Mucosa of descending colon (tissue), 3 donors: ENCODE results near the gene ESR2. TPM values are rescaled to one million over a fixed set of nuclear protein-coding genes. Genes with fewer than 3 reads are reported as not detected.

Experiments used
- ATAC-seq: fragments of 200-7000 bp; cut with Tn5 transposase; one replicate; pipeline ENCODE4 v1.9.1; 2020; ENCODE audit warnings: mild to moderate bottlenecking, moderate library complexity
- DNase-seq, 3 donors: peaks; one replicate each; pipeline ENCODE4 v3.0.0-alpha.2; 2020
- H3K36me3 ChIP-seq: fragments of 200-600 bp; one replicate; pipeline ENCODE4 v1.8.0; 2021; ENCODE audit warnings: low read depth, mild to moderate bottlenecking
- H3K4me1 ChIP-seq: fragments of 200-600 bp; one replicate; pipeline ENCODE4 v1.8.0; 2021; ENCODE audit warnings: low read depth, mild to moderate bottlenecking
- H3K4me3 ChIP-seq: fragments of 200-600 bp; one replicate; pipeline ENCODE4 v1.8.0; 2021; ENCODE audit warnings: mild to moderate bottlenecking
- H3K9me3 ChIP-seq: fragments of 200-600 bp; one replicate; pipeline ENCODE4 v1.8.0; 2021; ENCODE audit warnings: mild to moderate bottlenecking
- CTCF ChIP-seq: fragments of 200-600 bp; IDR thresholded peaks from one replicate; pipeline ENCODE4 v1.8.0; 2022; ENCODE audit warnings: antibody characterized with exemption, mild to moderate bottlenecking
- intact Hi-C, 2 donors: fragments of 100-400 bp; cut with DNase I in 1 of 2; cut with micrococcal nuclease in 1 of 2; formaldehyde crosslinking; loops; one replicate each; pipeline versions ENCODE4 v1.11.0 to v1.11.1; 2022; cut with DNase I, micrococcal nuclease
- long read RNA-seq, 2 donors: library from polyadenylated mRNA; unstranded; transcript quantifications; one replicate each; pipeline ENCODE4 v2.0.0, GENCODE V29; 2019 to 2021
- total RNA-seq, 3 donors: library from RNA; stranded (reverse); fragmentation: NEBNext Ultra II Directional in 2 of 3; extraction: Animal tissue kit (Norgen Biotek cat#: 25700) in 2 of 3; gene quantifications; one replicate each; pipeline versions ENCODE4 v1.2.1 to v1.2.4, GENCODE V29; 2021 to 2023
- donor health status: DM: no; HTN: no; CAD: no; lungs with moderate emphysema.
- donor health status: DM: no; HTN: no; CAD: no.
- donor health status: DM: no; HTN: yes; CAD: no.

ESR2 gene
- under 1 TPM; 0.32 to 0.60 (median 0.41) TPM for total RNA-seq
- long read RNA-seq, donor 1, partial matches to known transcripts = 0 of 2 reads
- long read RNA-seq, donor 1, other reads (novel, unspliced or antisense) = 2 of 2 reads
- long read RNA-seq, donor 2, partial matches to known transcripts = 0 of 1 reads
- long read RNA-seq, donor 2, other reads (novel, unspliced or antisense) = 1 of 1 reads

GRCh38 chr14:64293976-64294671, at the start of gene ESR2:
TSS of gene ESR2 (minus strand) at chr14:64294371. CDS start at chr14:64282985, 11,386 bp downstream.
- DNase-seq (peak; percentile 32 to 63 (median 47)), ATAC-seq (peak; percentile 56)

GRCh38 chr14:64340560-64341196, 46.5 kb upstream of the ESR2 start:
- no peak for DNase-seq
- H3K36me3 ChIP-seq = no peaks in the 10 kb centered on the region
- no peak for ATAC-seq
- TF ChIP-seq CTCF = no peak
- no peak overlapping the region for H3K4me3 ChIP-seq
- no peaks in the 10 kb centered on the region for H3K4me1 ChIP-seq
- intact Hi-C loops = loop anchor here (5.0 to 10.0 kb wide), 2 partner anchors 134 to 297 kb away; no protein-coding TSS in a partner anchor
- peaks cover 5% of the 10 kb centered on the region for H3K9me3 ChIP-seq

More at GRCh38 chr14:64293976-64294671, at the start of gene ESR2:
- no peak for TF ChIP-seq CTCF
- Histone ChIP-seq H3K9me3 (no peaks in the 10 kb centered on the region), H3K4me3 (no peak within 1 kb of the TSS), H3K36me3 (no peaks in the 10 kb centered on the region), H3K4me1 (peaks cover 18% of the 10 kb centered on the region)
- intact Hi-C loops = no loop called here

GRCh38 chr14:64338616-64339316, 44.6 kb upstream of the ESR2 start:
- peak; percentile 93 to 96 (median 94) for DNase-seq
- ATAC-seq = peak; percentile 93
- no peaks in the 10 kb centered on the region for H3K36me3 ChIP-seq
- intact Hi-C loops = no loop called here
- peak overlapping the region; percentile 57 for H3K4me3 ChIP-seq
- TF ChIP-seq CTCF = no peak
- peaks cover 5% of the 10 kb centered on the region for H3K9me3 ChIP-seq
- no peaks in the 10 kb centered on the region for H3K4me1 ChIP-seq

- Histone ChIP-seq H3K4me3 (peak overlapping the region; percentile 57), H3K9me3 (peaks cover 5% of the 10 kb centered on the region), H3K4me1 (no peaks in the 10 kb centered on the region), H3K36me3 (no peaks in the 10 kb centered on the region)
- DNase-seq = peak in 1 of 3 donors; percentile 59
- TF ChIP-seq CTCF = no peak
- intact Hi-C loops = no loop called here
- ATAC-seq = peak; percentile 79
Observed at GRCh38 chr14:64337888-64338615, 43.9 kb upstream of the ESR2 start.

GRCh38 chr14:64329149-64329548, 35.0 kb upstream of the ESR2 start:
- TF ChIP-seq CTCF = no peak
- no peaks in the 10 kb centered on the region for H3K4me1 ChIP-seq
- H3K4me3 ChIP-seq = no peak overlapping the region
- H3K9me3 ChIP-seq = no peaks in the 10 kb centered on the region
- H3K36me3 ChIP-seq = no peaks in the 10 kb centered on the region
- DNase-seq (no peak), ATAC-seq (no peak)
- intact Hi-C loops = no loop called here
